A549 (cell line): ENCODE measurements around the gene PRRC2B.

Experiments used
- CEBPB ChIP-seq, 2 experiments: fragments of >200 bp in 1 of 2; sonication (Bioruptor Twin) in 1 of 2; formaldehyde crosslinking in 1 of 2; IDR thresholded peaks; 2 replicates each; pipeline ENCODE4 v1.6.1; 2012 to 2016
- FOXS1 ChIP-seq: fragments of 250-450 bp; sonication (Bioruptor Pico); IDR thresholded peaks from 2 replicates; pipeline ENCODE4 v1.5.0; 2020; ENCODE audit warnings: mild to moderate bottlenecking, moderate library complexity
- HOXB13 ChIP-seq: fragments of 250-450 bp; sonication (Bioruptor Pico); IDR thresholded peaks from 2 replicates; pipeline ENCODE4 v1.5.0; 2020; ENCODE audit warnings: low read depth, mild to moderate bottlenecking, moderate library complexity
- MAFK ChIP-seq: fragments of 450-650 bp; IDR thresholded peaks from 2 replicates; pipeline ENCODE4 v1.6.1; 2014; ENCODE audit not compliant: partially characterized antibody
- MYC ChIP-seq: IDR thresholded peaks from 2 replicates; pipeline ENCODE4 v1.6.1; 2012; ENCODE audit warnings: mild to moderate bottlenecking, inconsistent platforms, low read length, improper control_type of control experiment, borderline replicate concordance
- PBX3 ChIP-seq: IDR thresholded peaks from 2 replicates; pipeline ENCODE4 v1.6.1; 2012
- POLR2A ChIP-seq: IDR thresholded peaks from 2 replicates; pipeline ENCODE4 v1.6.1; 2012; ENCODE audit warnings: mild to moderate bottlenecking, low read length
- POLR2AphosphoS2 ChIP-seq: conservative IDR thresholded peaks from 2 replicates; pipeline ENCODE4 v1.6.1; 2012; ENCODE audit warnings: low read length, improper control_type of control experiment, inconsistent platforms
- ZSCAN20 ChIP-seq: fragments of 250-450 bp; sonication (Bioruptor Pico); IDR thresholded peaks from 2 replicates; pipeline ENCODE4 v1.8.0; 2022; ENCODE audit warnings: mild to moderate bottlenecking, moderate library complexity
- TF ChIP-seq, protein P1 (sequence below): fragments of >200 bp; sonication (Bioruptor Twin); formaldehyde crosslinking; IDR thresholded peaks from 3 replicates; pipeline ENCODE4 v1.5.1; 2016

GRCh38 chr9:131419026-131419614 is 25.2 kb downstream of the PRRC2B start:
- TF ChIP-seq CEBPB (IDR thresholded peaks at IDR 0.05), result no peak
- TF ChIP-seq, protein P1, sequence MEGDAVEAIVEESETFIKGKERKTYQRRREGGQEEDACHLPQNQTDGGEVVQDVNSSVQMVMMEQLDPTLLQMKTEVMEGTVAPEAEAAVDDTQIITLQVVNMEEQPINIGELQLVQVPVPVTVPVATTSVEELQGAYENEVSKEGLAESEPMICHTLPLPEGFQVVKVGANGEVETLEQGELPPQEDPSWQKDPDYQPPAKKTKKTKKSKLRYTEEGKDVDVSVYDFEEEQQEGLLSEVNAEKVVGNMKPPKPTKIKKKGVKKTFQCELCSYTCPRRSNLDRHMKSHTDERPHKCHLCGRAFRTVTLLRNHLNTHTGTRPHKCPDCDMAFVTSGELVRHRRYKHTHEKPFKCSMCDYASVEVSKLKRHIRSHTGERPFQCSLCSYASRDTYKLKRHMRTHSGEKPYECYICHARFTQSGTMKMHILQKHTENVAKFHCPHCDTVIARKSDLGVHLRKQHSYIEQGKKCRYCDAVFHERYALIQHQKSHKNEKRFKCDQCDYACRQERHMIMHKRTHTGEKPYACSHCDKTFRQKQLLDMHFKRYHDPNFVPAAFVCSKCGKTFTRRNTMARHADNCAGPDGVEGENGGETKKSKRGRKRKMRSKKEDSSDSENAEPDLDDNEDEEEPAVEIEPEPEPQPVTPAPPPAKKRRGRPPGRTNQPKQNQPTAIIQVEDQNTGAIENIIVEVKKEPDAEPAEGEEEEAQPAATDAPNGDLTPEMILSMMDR, result no peak
- TF ChIP-seq POLR2AphosphoS2, result no peak
- TF ChIP-seq MYC, result no peak
- TF ChIP-seq ZSCAN20 (CRISPR knock-in tag), result no peak
- no peak for TF ChIP-seq PBX3
- no peak for TF ChIP-seq MAFK
- no peak for TF ChIP-seq POLR2A
- no peak for TF ChIP-seq HOXB13 (CRISPR knock-in tag)
- TF ChIP-seq FOXS1, result no peak
